Panc1 (cell line): Measurements from ENCODE around the gene DCBLD2. TPM values are rescaled to one million over a fixed set of nuclear protein-coding genes. Genes with fewer than 3 reads are reported as not detected.

Source experiments
- ATAC-seq: fragments of 200-7000 bp; cut with Tn5 transposase; 2 replicates; pipeline ENCODE4 v1.9.1; 2020; ENCODE audit warnings: mild to moderate bottlenecking, moderate library complexity
- BruUV-seq: library from RNA; stranded (reverse); fragments of 400-500 nt; replicated peaks from 2 replicates; lab custom pipeline; 2021; lab: Mats Ljungman, UMichigan
- CTCF ChIA-PET: fragments of 300-600 bp; sonication (Branson Sonifier 250); formaldehyde crosslinking; loops from one replicate; lab custom pipeline; 2022; ENCODE audit warnings: antibody characterized with exemption; lab: Charles Lee
- POLR2A ChIA-PET: fragments of 300-600 bp; sonication (Branson Sonifier 250); formaldehyde crosslinking; loops from one replicate; lab custom pipeline; 2022; ENCODE audit warnings: antibody characterized with exemption; lab: Charles Lee
- DNase-seq: peaks from one replicate; pipeline ENCODE4 v3.0.0-alpha.2; 2010; ENCODE audit warnings: low read depth, low spot score
- H3K27ac ChIP-seq: 2 replicates; pipeline ENCODE4 v1.5.1; 2011; ENCODE audit warnings: mild to moderate bottlenecking, low read length, inconsistent platforms
- H3K27me3 ChIP-seq: fragments of 200-500 bp; sonication (Bioruptor generic); 2 replicates; pipeline ENCODE4 v1.6.0; 2014; ENCODE audit warnings: low read length, inconsistent platforms; ENCODE audit not compliant: control insufficient read depth, insufficient read depth
- H3K36me3 ChIP-seq: fragments of 200-500 bp; sonication (Bioruptor generic); 2 replicates; pipeline ENCODE4 v1.5.1; 2014; ENCODE audit warnings: inconsistent platforms, mild to moderate bottlenecking, low read length, moderate library complexity; ENCODE audit not compliant: control insufficient read depth, insufficient read depth
- H3K4me1 ChIP-seq: 2 replicates; pipeline ENCODE4 v1.5.1; 2011; ENCODE audit warnings: inconsistent platforms, mild to moderate bottlenecking, low read length, moderate library complexity; ENCODE audit not compliant: control insufficient read depth, insufficient read depth
- H3K4me3 ChIP-seq, 2 experiments: 2 replicates each; pipeline ENCODE4 v1.5.1; 2011 to 2012; ENCODE audit warnings: low read depth in 2 of 2, low read length in 2 of 2, mild to moderate bottlenecking in 2 of 2, inconsistent platforms in 1 of 2, moderate library complexity in 1 of 2
- H3K9me3 ChIP-seq: fragments of 200-500 bp; sonication (Bioruptor generic); 2 replicates; pipeline ENCODE4 v1.5.1; 2014; ENCODE audit warnings: low read depth, mild to moderate bottlenecking, inconsistent platforms, low read length, moderate library complexity; ENCODE audit not compliant: control insufficient read depth, insufficient read depth
- CTCF ChIP-seq: fragments of 450-650 bp; IDR thresholded peaks from 2 replicates; pipeline ENCODE4 v1.5.1; 2017; ENCODE audit warnings: mild to moderate bottlenecking
- POLR2AphosphoS5 ChIP-seq: IDR thresholded peaks from 2 replicates; pipeline ENCODE4 v1.6.1; 2012; ENCODE audit warnings: mild to moderate bottlenecking, low read depth, low read length, moderate library complexity
- REST ChIP-seq, 2 experiments: IDR thresholded peaks; 2 replicates each; pipeline ENCODE4 v1.6.1; 2011 to 2012; ENCODE audit warnings: low read depth in 2 of 2, control low read depth in 1 of 2, low read length in 1 of 2, mild to moderate bottlenecking in 1 of 2, moderate library complexity in 1 of 2; ENCODE audit not compliant: insufficient read depth in 1 of 2
- SIN3A ChIP-seq: IDR thresholded peaks from 2 replicates; pipeline ENCODE4 v1.6.1; 2012; ENCODE audit warnings: low read depth, mild to moderate bottlenecking, low read length, moderate library complexity, borderline replicate concordance; ENCODE audit not compliant: insufficient read depth
- TCF7L2 ChIP-seq: IDR thresholded peaks from 2 replicates; pipeline ENCODE4 v1.6.1; 2011; ENCODE audit warnings: mild to moderate bottlenecking, low read depth, low read length, inconsistent platforms
- in situ Hi-C: cut with HindIII; loops from 2 replicates; pipeline ENCODE4 v1.10.0; 2016; ENCODE audit warnings: low sequenced_read_pairs, low pct_unique_long_range_greater_than_20kb
- intact Hi-C: fragments of 100-400 bp; cut with micrococcal nuclease; formaldehyde crosslinking; loops from one replicate; pipeline ENCODE4 v1.10.0; 2022; ENCODE audit not compliant: unreplicated experiment
- total RNA-seq: library from RNA; stranded (reverse); gene quantifications from one replicate; pipeline ENCODE4 v1.2.1, GENCODE V29; 2021; ENCODE audit not compliant: unreplicated experiment

The DCBLD2 gene
- total RNA-seq, 1 experiment from 2014 or later, result 54.4 TPM

DNA sequence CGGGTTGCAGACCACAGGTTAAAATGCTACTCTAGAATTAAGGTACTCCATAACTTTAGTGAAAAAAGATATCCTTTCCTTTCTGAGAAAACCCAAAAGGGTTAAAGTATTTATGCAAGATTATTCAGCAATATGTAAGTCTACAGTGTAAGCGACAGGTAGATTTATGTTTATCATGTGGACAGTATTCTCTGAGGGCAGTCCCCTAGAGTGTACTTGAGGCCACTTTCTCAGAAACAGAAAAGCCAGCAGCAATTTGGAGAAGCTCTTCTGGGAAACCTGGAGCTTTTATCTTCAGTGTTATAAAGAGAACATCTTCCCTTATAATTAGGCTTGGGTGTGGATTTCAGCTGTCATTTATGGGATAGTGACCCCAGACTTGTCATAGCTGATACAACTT, 129.5 kb downstream of the DCBLD2 start:
- no peak overlapping the region for H3K4me3 ChIP-seq
- intact Hi-C loops (no loop called here), in situ Hi-C loops (no loop called here)
- ATAC-seq (no peak), DNase-seq (no peak)
- H3K27ac ChIP-seq, result no peak overlapping the region
- H3K9me3 ChIP-seq, result no peaks in the 10 kb centered on the region
- TF ChIP-seq CTCF, result no peak
- TF ChIP-seq POLR2AphosphoS5, result no peak
- no peak for TF ChIP-seq REST (IDR thresholded peaks at IDR 0.05; ENCODE audit: insufficient read depth in 1 of 2, low read depth in 2 of 2, low read length in 1 of 2)
- TF ChIP-seq TCF7L2, result no peak
- ChIA-PET POLR2A (no interaction called here), CTCF (no interaction called here)
- H3K4me1 ChIP-seq, result no peaks in the 10 kb centered on the region
- BruUV-seq, result no TSS peak
- H3K36me3 ChIP-seq, result no peaks in the 10 kb centered on the region
- H3K27me3 ChIP-seq, result peaks cover 15% of the 10 kb centered on the region

DNA sequence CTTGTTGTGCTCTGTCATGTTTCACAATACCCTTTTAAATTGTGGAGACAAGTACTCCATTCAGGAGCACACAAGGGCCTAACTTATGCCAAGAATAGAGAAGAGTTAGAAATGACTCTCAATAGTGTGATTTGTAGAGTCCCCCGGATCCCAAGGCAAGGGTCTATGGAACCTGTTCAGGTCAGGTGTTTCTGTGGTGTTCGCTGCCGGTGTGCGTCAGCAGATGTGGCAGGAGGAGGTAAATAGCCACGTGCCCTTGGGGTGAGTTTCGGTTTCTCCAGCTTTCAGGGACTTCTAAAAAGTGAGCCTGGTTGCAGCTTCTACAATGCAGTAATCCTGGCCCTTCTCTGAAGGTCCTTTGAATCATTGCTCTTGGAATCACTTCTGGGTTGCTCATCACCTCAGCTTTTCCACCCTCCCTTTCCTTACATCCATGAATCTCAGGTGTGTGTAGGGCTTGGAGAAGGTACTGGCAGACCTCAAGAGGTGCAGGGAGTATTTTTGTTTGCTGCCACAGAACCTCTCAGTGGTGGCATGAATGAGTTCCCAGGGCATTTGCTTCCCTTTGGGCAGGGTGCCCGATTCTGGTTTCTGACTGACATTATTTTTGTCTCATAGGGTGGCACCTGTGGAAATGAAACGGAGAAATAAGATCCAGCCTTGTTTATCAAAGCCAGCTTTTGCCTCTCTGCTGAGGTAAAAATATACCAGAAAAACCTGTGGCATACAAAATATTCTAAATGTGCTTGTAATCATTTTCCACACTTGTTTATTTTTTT, 131.0 kb downstream of the DCBLD2 start:
- no TSS peak for BruUV-seq
- POLR2A ChIA-PET, result no interaction called here

More for the DNA sequence above, 131.0 kb downstream of the DCBLD2 start:
- intact Hi-C loops, result no loop called here
- peaks cover 15% of the 10 kb centered on the region; the same call in 1 of the 2 replicates for H3K27me3 ChIP-seq
- TF ChIP-seq CTCF (no peak), POLR2AphosphoS5 (no peak), REST (IDR thresholded peaks at IDR 0.05; ENCODE audit: insufficient read depth in 1 of 2, low read depth in 2 of 2, low read length in 1 of 2) (no peak), TCF7L2 (no peak), SIN3A (no peak)
- in situ Hi-C loops, result no loop called here
- no peak overlapping the region for H3K4me3 ChIP-seq
- CTCF ChIA-PET, result no interaction called here
- ATAC-seq, result peak; percentile 38; the same call in 1 of the 2 replicates
- H3K9me3 ChIP-seq, result no peaks in the 10 kb centered on the region
- H3K36me3 ChIP-seq, result no peaks in the 10 kb centered on the region
- no peak for DNase-seq
- no peaks in the 10 kb centered on the region for H3K4me1 ChIP-seq
- no peak overlapping the region for H3K27ac ChIP-seq
